Fibroblast of lung (primary cell): ENCODE data around the gene CRACDL. TPM values are rescaled to one million over a fixed set of nuclear protein-coding genes. Genes with fewer than 3 reads are reported as not detected.

Experiments
- DNase-seq, 2 donors: peaks; one replicate each; pipeline versions ENCODE4 v3.0.0 to v3.0.0-alpha.2; 2010; ENCODE audit warnings: low read depth in 2 of 2
- H2AFZ ChIP-seq: 2 replicates; pipeline ENCODE4 v1.5.1; 2012; ENCODE audit warnings: low read length, control low read depth, inconsistent platforms
- H3K27ac ChIP-seq: 2 replicates; pipeline ENCODE4 v1.5.1; 2011; ENCODE audit warnings: low read length, control low read depth; ENCODE audit not compliant: insufficient read depth
- H3K27me3 ChIP-seq: 2 replicates; pipeline ENCODE4 v1.5.1; 2011; ENCODE audit warnings: mild to moderate bottlenecking, low read length; ENCODE audit not compliant: control insufficient read depth, insufficient read depth
- H3K36me3 ChIP-seq: 2 replicates; pipeline ENCODE4 v1.5.1; 2011; ENCODE audit warnings: low read length; ENCODE audit not compliant: control insufficient read depth, insufficient read depth
- H3K4me1 ChIP-seq: 2 replicates; pipeline ENCODE4 v1.5.1; 2011; ENCODE audit warnings: low read length; ENCODE audit not compliant: control insufficient read depth, insufficient read depth; ENCODE audit errors: extremely low read depth
- H3K4me2 ChIP-seq: 2 replicates; pipeline ENCODE4 v1.5.1; 2011; ENCODE audit warnings: low read length, control low read depth; ENCODE audit not compliant: insufficient read depth; ENCODE audit errors: extremely low read depth
- H3K4me3 ChIP-seq, 4 experiments: fragments of 200-600 bp in 1 of 4; sonication (generic) in 1 of 4; replicated peaks in 1 of 4; 2 replicates each; pipeline ENCODE4 v1.5.1; 2011 to 2016; ENCODE audit warnings: low read length in 4 of 4, low read depth in 3 of 4, mild to moderate bottlenecking in 3 of 4, control low read depth in 2 of 4, inconsistent platforms in 1 of 4, mixed read lengths in 1 of 4; ENCODE audit not compliant: insufficient read depth in 1 of 4; ENCODE audit errors: control extremely low read depth in 1 of 4
- H3K79me2 ChIP-seq: 2 replicates; pipeline ENCODE4 v1.5.1; 2012; ENCODE audit warnings: mild to moderate bottlenecking, low read length, inconsistent platforms; ENCODE audit not compliant: control insufficient read depth, insufficient read depth
- H3K9ac ChIP-seq: 2 replicates; pipeline ENCODE4 v1.5.1; 2011; ENCODE audit warnings: mild to moderate bottlenecking, low read length, control low read depth; ENCODE audit not compliant: insufficient read depth
- H3K9me3 ChIP-seq: 2 replicates; pipeline ENCODE4 v1.5.1; 2012; ENCODE audit warnings: low read depth, low read length; ENCODE audit not compliant: control insufficient read depth, insufficient read depth
- H4K20me1 ChIP-seq: 2 replicates; pipeline ENCODE4 v1.5.1; 2011; ENCODE audit warnings: low read length; ENCODE audit not compliant: control insufficient read depth, insufficient read depth; ENCODE audit errors: extremely low read depth
- EZH2 ChIP-seq: IDR thresholded peaks from 2 replicates; pipeline ENCODE4 v1.5.1; 2012; ENCODE audit warnings: low read length, control low read depth, mild to moderate bottlenecking; ENCODE audit errors: missing control alignments
- polyA plus RNA-seq, 2 donors: library from polyadenylated mRNA; depleted of rRNA in 1 of 2; stranded (reverse) in 1 of 2; unstranded in 1 of 2; fragments of >200 nt; gene quantifications; 2 replicates each; pipeline ENCODE4 v1.2.1, GENCODE V29; 2011 to 2012; ENCODE audit warnings: missing spikeins in 1 of 2
- total RNA-seq: library from RNA; depleted of rRNA; stranded (reverse); fragments of >200 nt; gene quantifications from 2 replicates; pipeline ENCODE4 v1.2.1, GENCODE V29; 2014
- TF ChIP-seq, protein P1 (sequence below), 2 donors: IDR thresholded peaks in 1 of 2; conservative IDR thresholded peaks in 1 of 2; 1 replicate in 1 of 2; 2 replicates in 1 of 2; pipeline ENCODE4 v1.5.1; 2011 to 2012; ENCODE audit warnings: low read length in 2 of 2, control low read depth in 1 of 2, inconsistent platforms in 1 of 2, low read depth in 1 of 2, mild to moderate bottlenecking in 1 of 2

CRACDL gene
- total and polyA plus RNA-seq, 2 donors (not counting 1 experiment from before 2014, with no cell fraction given), result not detected

GRCh38 chr2:98773169-98773568 lies 162.9 kb downstream of the CRACDL start:
- Histone ChIP-seq H3K36me3 (no peaks in the 10 kb centered on the region), H3K4me2 (no peak overlapping the region), H3K27me3 (no peaks in the 10 kb centered on the region), H3K4me3 (no peak overlapping the region), H3K9ac (no peak overlapping the region), H3K27ac (no peak overlapping the region), H3K4me1 (no peaks in the 10 kb centered on the region), H2AFZ (no peak overlapping the region), H3K79me2 (no peaks in the 10 kb centered on the region), H4K20me1 (no peaks in the 10 kb centered on the region), H3K9me3 (no peaks in the 10 kb centered on the region)
- TF ChIP-seq EZH2, result no peak
- TF ChIP-seq, protein P1, sequence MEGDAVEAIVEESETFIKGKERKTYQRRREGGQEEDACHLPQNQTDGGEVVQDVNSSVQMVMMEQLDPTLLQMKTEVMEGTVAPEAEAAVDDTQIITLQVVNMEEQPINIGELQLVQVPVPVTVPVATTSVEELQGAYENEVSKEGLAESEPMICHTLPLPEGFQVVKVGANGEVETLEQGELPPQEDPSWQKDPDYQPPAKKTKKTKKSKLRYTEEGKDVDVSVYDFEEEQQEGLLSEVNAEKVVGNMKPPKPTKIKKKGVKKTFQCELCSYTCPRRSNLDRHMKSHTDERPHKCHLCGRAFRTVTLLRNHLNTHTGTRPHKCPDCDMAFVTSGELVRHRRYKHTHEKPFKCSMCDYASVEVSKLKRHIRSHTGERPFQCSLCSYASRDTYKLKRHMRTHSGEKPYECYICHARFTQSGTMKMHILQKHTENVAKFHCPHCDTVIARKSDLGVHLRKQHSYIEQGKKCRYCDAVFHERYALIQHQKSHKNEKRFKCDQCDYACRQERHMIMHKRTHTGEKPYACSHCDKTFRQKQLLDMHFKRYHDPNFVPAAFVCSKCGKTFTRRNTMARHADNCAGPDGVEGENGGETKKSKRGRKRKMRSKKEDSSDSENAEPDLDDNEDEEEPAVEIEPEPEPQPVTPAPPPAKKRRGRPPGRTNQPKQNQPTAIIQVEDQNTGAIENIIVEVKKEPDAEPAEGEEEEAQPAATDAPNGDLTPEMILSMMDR (conservative IDR thresholded peaks at IDR 0.05 in 1 of 2, IDR thresholded peaks at IDR 0.05 in 1 of 2; ENCODE audit: low read depth in 1 of 2, low read length in 2 of 2), result no peak
- DNase-seq, result no peak

- peak in 1 of 2 donors; percentile 68 for DNase-seq
- no peak overlapping the region for H3K9ac ChIP-seq
- no peak overlapping the region for H3K27ac ChIP-seq
- H3K27me3 ChIP-seq, result no peaks in the 10 kb centered on the region
- no peaks in the 10 kb centered on the region for H4K20me1 ChIP-seq
- H3K9me3 ChIP-seq, result no peaks in the 10 kb centered on the region
- H3K4me3 ChIP-seq, result no peak overlapping the region
- TF ChIP-seq, protein P1 (conservative IDR thresholded peaks at IDR 0.05 in 1 of 2, IDR thresholded peaks at IDR 0.05 in 1 of 2; ENCODE audit: low read depth in 1 of 2, low read length in 2 of 2), result no peak
- TF ChIP-seq EZH2, result no peak
- H3K4me2 ChIP-seq, result no peak overlapping the region
- H3K36me3 ChIP-seq, result no peaks in the 10 kb centered on the region
- H3K4me1 ChIP-seq, result no peaks in the 10 kb centered on the region
- H2AFZ ChIP-seq, result no peak overlapping the region
- H3K79me2 ChIP-seq, result no peaks in the 10 kb centered on the region
Measured at GRCh38 chr2:98772536-98772935, 163.5 kb downstream of the CRACDL start.

GRCh38 chr2:98771721-98772524 lies 164.1 kb downstream of the CRACDL start:
- Histone ChIP-seq H3K27me3 (no peaks in the 10 kb centered on the region), H3K4me2 (no peak overlapping the region), H3K36me3 (no peaks in the 10 kb centered on the region), H3K9me3 (no peaks in the 10 kb centered on the region), H2AFZ (no peak overlapping the region), H4K20me1 (no peaks in the 10 kb centered on the region), H3K27ac (no peak overlapping the region), H3K9ac (no peak overlapping the region), H3K79me2 (no peaks in the 10 kb centered on the region), H3K4me1 (no peaks in the 10 kb centered on the region), H3K4me3 (no peak overlapping the region)
- DNase-seq, result peak in 1 of 2 donors; percentile 87
- no peak for TF ChIP-seq EZH2
- TF ChIP-seq, protein P1 (conservative IDR thresholded peaks at IDR 0.05 in 1 of 2, IDR thresholded peaks at IDR 0.05 in 1 of 2; ENCODE audit: low read depth in 1 of 2, low read length in 2 of 2), result no peak
